ENCODE data around the gene PGS1. TPM values are rescaled to one million over a fixed set of nuclear protein-coding genes. Genes with fewer than 3 reads are reported as not detected.

The PGS1 gene
- total and polyA plus RNA-seq, 2 donors from 2014 or later = 15.6 to 65.4 TPM

DNA sequence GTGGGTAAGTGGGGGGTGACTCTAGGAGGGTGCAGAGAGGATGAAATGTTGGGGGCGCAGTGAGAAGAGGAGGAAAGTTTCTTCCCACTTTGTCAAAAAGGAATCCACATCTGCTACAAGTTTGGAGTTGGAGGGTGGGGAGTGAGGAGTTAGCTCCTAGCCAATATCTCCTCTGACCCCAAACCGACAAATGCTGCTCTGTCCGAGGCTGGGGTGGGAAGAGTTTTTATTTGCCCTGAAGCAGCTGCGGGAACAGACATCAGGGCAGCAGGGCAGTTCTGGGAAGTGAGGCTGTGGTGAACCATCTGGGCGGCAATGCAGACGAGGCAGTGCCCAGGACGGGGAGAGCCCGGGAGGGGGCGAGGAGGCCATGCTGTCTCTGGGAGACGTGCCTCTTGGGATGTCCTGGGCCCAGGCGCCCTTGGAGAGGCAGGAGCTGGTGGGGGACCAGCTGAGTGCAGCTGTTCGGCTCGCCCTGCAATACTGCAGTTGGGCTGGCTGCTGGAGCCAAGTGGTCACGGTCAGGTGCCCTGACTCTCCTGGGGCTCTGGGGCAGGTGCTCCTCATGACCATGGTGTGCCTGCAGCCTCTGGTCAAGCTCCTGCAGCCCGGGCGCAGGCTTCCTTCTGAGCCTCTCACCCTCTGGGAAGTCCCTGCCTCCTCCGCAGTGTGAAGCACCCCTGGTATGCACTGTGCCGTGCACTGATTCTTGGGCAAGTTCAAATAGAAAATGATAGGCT, 12.2 kb upstream of the PGS1 start:
- H3K27ac ChIP-seq (ENCODE audit: low read depth in 2 of 2, low read length in 2 of 2) = peak overlapping the region; percentile 51 to 85
- H3K9me3 ChIP-seq (ENCODE audit: control insufficient read depth in 2 of 3, insufficient read depth in 1 of 3, low read length in 3 of 3) = no peaks in the 10 kb centered on the region
- H3K4me1 ChIP-seq (ENCODE audit: control insufficient read depth in 2 of 3, insufficient read depth in 2 of 3, low read depth in 1 of 3, low read length in 3 of 3) = peaks cover 5 to 8% (median 7%) of the 10 kb centered on the region in 3 donors
- no peaks in the 10 kb centered on the region for H3K36me3 ChIP-seq (ENCODE audit: control insufficient read depth in 2 of 3, insufficient read depth in 3 of 3, low read length in 3 of 3)
- DNase-seq (peak in 4 of 5 donors; percentile 68 to 91 (median 79)), FAIRE-seq (no peak)
- H3K9ac ChIP-seq (ENCODE audit: low read length in 3 of 3) = peak overlapping the region in 1 of 3 donors; percentile 67
- TF ChIP-seq, protein P1, sequence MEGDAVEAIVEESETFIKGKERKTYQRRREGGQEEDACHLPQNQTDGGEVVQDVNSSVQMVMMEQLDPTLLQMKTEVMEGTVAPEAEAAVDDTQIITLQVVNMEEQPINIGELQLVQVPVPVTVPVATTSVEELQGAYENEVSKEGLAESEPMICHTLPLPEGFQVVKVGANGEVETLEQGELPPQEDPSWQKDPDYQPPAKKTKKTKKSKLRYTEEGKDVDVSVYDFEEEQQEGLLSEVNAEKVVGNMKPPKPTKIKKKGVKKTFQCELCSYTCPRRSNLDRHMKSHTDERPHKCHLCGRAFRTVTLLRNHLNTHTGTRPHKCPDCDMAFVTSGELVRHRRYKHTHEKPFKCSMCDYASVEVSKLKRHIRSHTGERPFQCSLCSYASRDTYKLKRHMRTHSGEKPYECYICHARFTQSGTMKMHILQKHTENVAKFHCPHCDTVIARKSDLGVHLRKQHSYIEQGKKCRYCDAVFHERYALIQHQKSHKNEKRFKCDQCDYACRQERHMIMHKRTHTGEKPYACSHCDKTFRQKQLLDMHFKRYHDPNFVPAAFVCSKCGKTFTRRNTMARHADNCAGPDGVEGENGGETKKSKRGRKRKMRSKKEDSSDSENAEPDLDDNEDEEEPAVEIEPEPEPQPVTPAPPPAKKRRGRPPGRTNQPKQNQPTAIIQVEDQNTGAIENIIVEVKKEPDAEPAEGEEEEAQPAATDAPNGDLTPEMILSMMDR (IDR thresholded peaks at IDR 0.05; ENCODE audit: borderline replicate concordance, extremely low read depth, insufficient read depth) = no peak
- no peaks in the 10 kb centered on the region for H3K27me3 ChIP-seq (ENCODE audit: control insufficient read depth, insufficient read depth, low read length)
- no peak overlapping the region for H3K4me3 ChIP-seq (ENCODE audit: low read length in 3 of 3)
- intact Hi-C loops (cut with DNase I) = loop anchor here (5.0 kb wide), 1 partner anchor 51 kb away; no protein-coding TSS in a partner anchor

- DNase-seq (no peak), FAIRE-seq (no peak)
- no peaks in the 10 kb centered on the region for H3K27me3 ChIP-seq (ENCODE audit: control insufficient read depth, insufficient read depth, low read length)
- no peaks in the 10 kb centered on the region for H3K9me3 ChIP-seq (ENCODE audit: control insufficient read depth in 2 of 3, insufficient read depth in 1 of 3, low read length in 3 of 3)
- intact Hi-C loops (cut with DNase I) = loop anchor here (5.0 kb wide), 1 partner anchor 50 kb away; no protein-coding TSS in a partner anchor
- TF ChIP-seq, protein P1 (IDR thresholded peaks at IDR 0.05; ENCODE audit: borderline replicate concordance, extremely low read depth, insufficient read depth) = no peak
- peaks cover 5 to 8% (median 7%) of the 10 kb centered on the region in 3 donors for H3K4me1 ChIP-seq (ENCODE audit: control insufficient read depth in 2 of 3, insufficient read depth in 2 of 3, low read depth in 1 of 3, low read length in 3 of 3)
- H3K4me3 ChIP-seq (ENCODE audit: low read length in 3 of 3) = no peak overlapping the region
- no peak overlapping the region for H3K9ac ChIP-seq (ENCODE audit: low read length in 3 of 3)
- no peak overlapping the region for H3K27ac ChIP-seq (ENCODE audit: low read depth in 2 of 2, low read length in 2 of 2)
- H3K36me3 ChIP-seq (ENCODE audit: control insufficient read depth in 2 of 3, insufficient read depth in 3 of 3, low read length in 3 of 3) = no peaks in the 10 kb centered on the region
Observed at GRCh38 chr17:78367193-78367592, 11.3 kb upstream of the PGS1 start.

- Histone ChIP-seq H3K27me3 (ENCODE audit: control insufficient read depth, insufficient read depth, low read length) (no peaks in the 10 kb centered on the region), H3K9me3 (ENCODE audit: control insufficient read depth in 2 of 3, insufficient read depth in 1 of 3, low read length in 3 of 3) (no peaks in the 10 kb centered on the region), H3K36me3 (ENCODE audit: control insufficient read depth in 2 of 3, insufficient read depth in 3 of 3, low read length in 3 of 3) (no peaks in the 10 kb centered on the region), H3K27ac (ENCODE audit: low read depth in 2 of 2, low read length in 2 of 2) (no peak overlapping the region), H3K9ac (ENCODE audit: low read length in 3 of 3) (no peak overlapping the region), H3K4me1 (ENCODE audit: control insufficient read depth in 2 of 3, insufficient read depth in 2 of 3, low read depth in 1 of 3, low read length in 3 of 3) (peaks cover 5 to 8% (median 7%) of the 10 kb centered on the region in 3 donors), H3K4me3 (ENCODE audit: low read length in 3 of 3) (no peak overlapping the region)
- TF ChIP-seq, protein P1 (IDR thresholded peaks at IDR 0.05; ENCODE audit: borderline replicate concordance, extremely low read depth, insufficient read depth) = no peak
- DNase-seq (no peak), FAIRE-seq (no peak)
- intact Hi-C loops (cut with DNase I) = loop anchor here (5.0 kb wide), 1 partner anchor 49 kb away; no protein-coding TSS in a partner anchor
Observed at GRCh38 chr17:78368348-78368747, 10.1 kb upstream of the PGS1 start.

Data from kidney (tissue), 14 donors.